Breast epithelium (tissue), 3 donors: Measurements from ENCODE around the gene IQSEC2.

Source experiments
- CTCF ChIP-seq, 3 donors: fragments of 450-650 bp; IDR thresholded peaks; one replicate each; pipeline ENCODE4 v1.5.1; 2016 to 2017; ENCODE audit warnings: antibody characterized with exemption in 3 of 3, mild to moderate bottlenecking in 3 of 3, moderate library complexity in 3 of 3
- POLR2A ChIP-seq: fragments of 450-650 bp; IDR thresholded peaks from one replicate; pipeline ENCODE4 v1.6.1; 2016; ENCODE audit warnings: antibody characterized with exemption, mild to moderate bottlenecking, moderate library complexity

DNA sequence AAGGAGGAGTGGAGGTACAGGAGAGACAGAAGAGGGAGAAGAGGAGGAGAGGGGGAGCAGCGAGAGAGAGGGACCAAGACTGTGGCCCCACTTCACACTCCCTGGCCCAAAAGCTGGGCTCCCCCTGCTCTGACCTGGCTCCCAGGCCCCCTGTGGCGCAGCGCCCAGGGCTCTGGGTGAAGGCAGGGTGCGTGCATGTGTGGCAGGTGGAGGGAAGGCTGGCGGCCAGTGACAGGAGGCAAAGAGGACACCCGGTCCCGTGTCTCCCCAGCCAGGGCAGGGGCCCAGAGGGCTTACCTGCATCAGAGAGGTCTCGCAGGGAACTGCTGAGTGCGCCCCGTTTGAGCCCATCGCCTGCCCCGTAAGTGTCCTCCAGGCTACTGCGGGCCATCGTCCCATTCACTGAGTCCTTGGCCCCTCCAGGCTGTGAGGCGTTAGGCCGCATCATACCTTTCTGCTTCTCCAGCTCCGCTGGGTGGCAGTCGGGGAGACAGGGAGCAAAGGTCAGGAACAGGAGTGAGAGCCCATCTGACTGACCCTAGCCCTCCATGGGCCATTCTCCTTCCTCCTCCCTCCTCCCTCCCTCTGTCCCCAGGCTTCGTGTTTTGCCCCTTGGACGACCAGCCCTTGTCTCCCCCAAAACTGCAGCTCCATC lies 45.2 kb downstream of the IQSEC2 start:
- TF ChIP-seq CTCF (IDR thresholded peaks at IDR 0.05), result no peak
- no peak for TF ChIP-seq POLR2A
